Endometrial microvascular endothelial cells (primary cell): ENCODE results near the gene GUCY2F. TPM values are rescaled to one million over a fixed set of nuclear protein-coding genes. Genes with fewer than 3 reads are reported as not detected.

Source experiments
- in situ Hi-C: cut with HindIII; loops from 2 replicates; pipeline ENCODE4 v1.10.0; 2017; ENCODE audit warnings: low sequenced_read_pairs, low pct_unique_long_range_greater_than_20kb; ENCODE audit errors: inconsistent ontology term
- total RNA-seq: library from RNA; depleted of rRNA; stranded (reverse); fragments of >200 nt; gene quantifications from one replicate; pipeline ENCODE4 v1.2.3, GENCODE V29; 2015; ENCODE audit errors: inconsistent ontology term

GUCY2F gene
- total RNA-seq, result not detected

GRCh38 chrX:109481986-109482385, at the start of gene GUCY2F:
GUCY2F (minus strand) TSS chrX:109482086; CDS start chrX:109475936, 6,150 bp downstream.
- in situ Hi-C loops, result no loop called here

GRCh38 chrX:109519001-109519400, 37.1 kb upstream of the GUCY2F start:
- in situ Hi-C loops, result no loop called here

- in situ Hi-C loops, result no loop called here
Measured at GRCh38 chrX:109511113-109511512, 29.2 kb upstream of the GUCY2F start.

- in situ Hi-C loops, result no loop called here
Measured at GRCh38 chrX:109508915-109509314, 27.0 kb upstream of the GUCY2F start.

- in situ Hi-C loops, result no loop called here
Measured at GRCh38 chrX:109501176-109501575, 19.3 kb upstream of the GUCY2F start.

- in situ Hi-C loops, result no loop called here
Measured at GRCh38 chrX:109498434-109498833, 16.5 kb upstream of the GUCY2F start.

- in situ Hi-C loops, result no loop called here
Measured at GRCh38 chrX:109489174-109489573, 7.3 kb upstream of the GUCY2F start.

- in situ Hi-C loops, result no loop called here
Measured at GRCh38 chrX:109487640-109488039, 5.8 kb upstream of the GUCY2F start.

GRCh38 chrX:109485470-109486340, 3.8 kb upstream of the GUCY2F start:
- in situ Hi-C loops, result no loop called here

GRCh38 chrX:109484886-109485285, 3.0 kb upstream of the GUCY2F start:
- in situ Hi-C loops, result no loop called here

- in situ Hi-C loops, result no loop called here
Measured at GRCh38 chrX:109475174-109475891, 6.6 kb downstream of the GUCY2F start.

- in situ Hi-C loops, result no loop called here
Measured at GRCh38 chrX:109472939-109473735, 8.7 kb downstream of the GUCY2F start.

- in situ Hi-C loops, result no loop called here
Measured at GRCh38 chrX:109464231-109464630, 17.7 kb downstream of the GUCY2F start.

GRCh38 chrX:109463784-109464183, 18.1 kb downstream of the GUCY2F start:
- in situ Hi-C loops, result no loop called here

GRCh38 chrX:109448282-109448938, 33.5 kb downstream of the GUCY2F start:
- in situ Hi-C loops, result no loop called here

- in situ Hi-C loops, result no loop called here
Measured at GRCh38 chrX:109441266-109441665, 40.6 kb downstream of the GUCY2F start.

- in situ Hi-C loops, result no loop called here
Measured at GRCh38 chrX:109440475-109440874, 41.4 kb downstream of the GUCY2F start.

GRCh38 chrX:109409181-109409580, 72.7 kb downstream of the GUCY2F start:
- in situ Hi-C loops, result no loop called here

- in situ Hi-C loops, result no loop called here
Measured at GRCh38 chrX:109403922-109404321, 78.0 kb downstream of the GUCY2F start.
